ENCODE data around the gene AP1G1. TPM values are rescaled to one million over a fixed set of nuclear protein-coding genes. Genes with fewer than 3 reads are reported as not detected.
A peak's percentile ranks its signal among the peaks of the same experiment; 100 is the strongest.

AP1G1 gene
- polyA plus RNA-seq, 2 of the 4 experiments (the other 2 are of a cell fraction): 38.1 to 85.6 TPM

DNA sequence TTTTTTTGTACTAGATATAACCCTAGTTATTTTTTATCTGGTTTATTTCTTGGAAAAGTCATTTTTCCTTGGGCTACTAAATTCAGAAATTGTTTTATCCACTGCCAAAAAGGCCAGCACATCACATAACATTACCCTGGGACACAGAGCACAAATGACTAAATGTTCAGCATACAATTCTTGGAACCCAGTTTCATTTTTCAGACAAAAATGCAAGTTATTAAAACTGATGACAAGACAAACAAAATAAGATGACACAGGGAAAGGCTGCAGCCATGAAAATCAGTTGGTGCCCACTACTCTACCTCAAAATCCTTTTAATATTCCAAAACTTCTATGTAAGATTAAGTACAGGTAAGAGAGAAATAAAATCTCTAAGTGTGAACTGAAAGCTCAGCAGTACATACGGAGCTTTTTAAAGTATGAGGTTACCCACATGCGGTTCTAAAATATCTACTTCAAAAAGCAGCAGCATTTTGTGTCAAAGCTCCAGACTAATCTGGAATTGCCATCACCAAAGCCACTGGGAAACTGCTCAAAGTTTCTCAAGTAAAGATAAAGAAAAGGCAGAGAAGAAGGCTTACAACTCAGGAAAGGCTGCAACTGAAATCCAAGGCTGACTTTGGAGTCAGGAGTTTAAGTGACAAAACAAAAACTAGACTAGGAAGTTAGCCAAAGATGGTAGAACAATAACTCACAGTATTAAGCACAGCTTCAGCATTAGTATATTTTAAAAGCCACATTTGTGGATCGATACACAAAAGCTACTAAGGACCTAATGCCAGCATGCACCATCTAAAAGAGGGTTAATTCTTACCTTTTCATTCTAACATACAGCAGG lies 41.4 kb downstream of the AP1G1 start:
- FAIRE-seq: no peak
- no peak for ATAC-seq
- no peak for DNase-seq (ENCODE audit: low read depth in 1 of 2, low spot score in 1 of 2)
- 90% methylated on average over 3 of the region's 3 CpGs for WGBS (ENCODE audit: missing lambda C conversion rate)
- POLR2A ChIA-PET: no interaction called here
- TF ChIP-seq MAFK (IDR thresholded peaks at IDR 0.05; ENCODE audit: partially characterized antibody): peak; percentile 19
- TF ChIP-seq, protein P1, sequence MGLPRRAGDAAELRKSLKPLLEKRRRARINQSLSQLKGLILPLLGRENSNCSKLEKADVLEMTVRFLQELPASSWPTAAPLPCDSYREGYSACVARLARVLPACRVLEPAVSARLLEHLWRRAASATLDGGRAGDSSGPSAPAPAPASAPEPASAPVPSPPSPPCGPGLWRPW (IDR thresholded peaks at IDR 0.05): no peak
- Histone ChIP-seq H3K4me2 (no peak overlapping the region), H3K4me3 (no peak overlapping the region), H3K27ac (no peak overlapping the region), H3K4me1 (peaks cover 3% of the 10 kb centered on the region; the same call in 1 of the 3 replicates), H3K9me3 (no peaks in the 10 kb centered on the region)
- CTCF ChIA-PET: interaction anchor here (1.3 kb wide), 2 partner anchors 194 to 327 kb away, joined by 3 to 4 read pairs; no protein-coding TSS in a partner anchor

DNA sequence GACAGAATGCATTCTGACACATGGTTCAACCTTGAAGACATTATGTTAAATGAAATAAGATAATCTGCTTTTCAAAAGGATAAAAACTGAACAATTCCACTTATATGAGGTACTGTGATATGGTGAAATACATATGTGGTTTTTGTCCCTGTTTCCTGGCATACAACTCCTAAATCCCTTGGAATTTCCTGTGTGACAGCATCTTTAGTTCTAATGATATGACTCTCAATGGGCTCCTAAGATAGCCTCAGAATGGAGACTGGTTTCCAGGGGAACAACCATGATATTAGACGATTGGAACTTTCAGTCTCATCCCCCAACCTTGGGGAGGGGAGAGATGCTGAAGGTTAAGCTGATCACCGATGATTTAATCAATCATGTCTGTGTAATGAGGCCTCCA lies 46.4 kb downstream of the AP1G1 start:
- WGBS (ENCODE audit: missing lambda C conversion rate): 91% methylated on average over 2 of the region's 2 CpGs
- DNase-seq (ENCODE audit: low read depth in 1 of 2, low spot score in 1 of 2): no peak
- TF ChIP-seq, protein P2, sequence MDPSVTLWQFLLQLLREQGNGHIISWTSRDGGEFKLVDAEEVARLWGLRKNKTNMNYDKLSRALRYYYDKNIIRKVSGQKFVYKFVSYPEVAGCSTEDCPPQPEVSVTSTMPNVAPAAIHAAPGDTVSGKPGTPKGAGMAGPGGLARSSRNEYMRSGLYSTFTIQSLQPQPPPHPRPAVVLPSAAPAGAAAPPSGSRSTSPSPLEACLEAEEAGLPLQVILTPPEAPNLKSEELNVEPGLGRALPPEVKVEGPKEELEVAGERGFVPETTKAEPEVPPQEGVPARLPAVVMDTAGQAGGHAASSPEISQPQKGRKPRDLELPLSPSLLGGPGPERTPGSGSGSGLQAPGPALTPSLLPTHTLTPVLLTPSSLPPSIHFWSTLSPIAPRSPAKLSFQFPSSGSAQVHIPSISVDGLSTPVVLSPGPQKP (IDR thresholded peaks at IDR 0.05; ENCODE audit: low read depth, low read length): no peak
- TF ChIP-seq EHF (CRISPR knock-in tag; IDR thresholded peaks at IDR 0.05) (no peak), MYC (IDR thresholded peaks at IDR 0.05; ENCODE audit: borderline replicate concordance, low read length) (no peak), ATOH8 (CRISPR knock-in tag; IDR thresholded peaks at IDR 0.05; ENCODE audit: low read depth) (no peak), SREBF2 (IDR thresholded peaks at IDR 0.05) (no peak), EHMT2 (IDR thresholded peaks at IDR 0.05; ENCODE audit: low read depth) (no peak)
- CTCF ChIA-PET: no interaction called here
- Histone ChIP-seq H3K9me3 (no peaks in the 10 kb centered on the region), H3K4me3 (no peak overlapping the region), H3K4me1 (no peaks in the 10 kb centered on the region), H3K27ac (no peak overlapping the region), H3K4me2 (no peak overlapping the region)
- FAIRE-seq: no peak
- no peak for ATAC-seq
- POLR2A ChIA-PET: no interaction called here

GRCh38 chr16:71761097-71761496 lies 47.5 kb downstream of the AP1G1 start:
- Histone ChIP-seq H3K4me2 (no peak overlapping the region), H3K4me1 (no peaks in the 10 kb centered on the region), H3K4me3 (no peak overlapping the region), H3K9me3 (no peaks in the 10 kb centered on the region), H3K27ac (no peak overlapping the region)
- no peak for FAIRE-seq
- no peak for ATAC-seq
- ChIA-PET CTCF (no interaction called here), POLR2A (no interaction called here)
- TF ChIP-seq SREBF2 (IDR thresholded peaks at IDR 0.05): no peak
- peak; percentile 67 for TF ChIP-seq MAFK (IDR thresholded peaks at IDR 0.05; ENCODE audit: partially characterized antibody)
- 96% methylated on average over 2 of the region's 2 CpGs for WGBS (ENCODE audit: missing lambda C conversion rate)
- no peak for DNase-seq (ENCODE audit: low read depth in 1 of 2, low spot score in 1 of 2)

- ATAC-seq (no peak), DNase-seq (ENCODE audit: low read depth in 1 of 2, low spot score in 1 of 2) (no peak), FAIRE-seq (no peak)
- no peaks in the 10 kb centered on the region for H3K4me1 ChIP-seq
- CTCF ChIA-PET: no interaction called here
- 82% methylated on average over 5 of the region's 5 CpGs for WGBS (ENCODE audit: missing lambda C conversion rate)
- H3K27ac ChIP-seq: no peak overlapping the region
- POLR2A ChIA-PET: no interaction called here
- no peak overlapping the region for H3K4me3 ChIP-seq
- H3K9me3 ChIP-seq: no peaks in the 10 kb centered on the region
- TF ChIP-seq MAFK (IDR thresholded peaks at IDR 0.05; ENCODE audit: partially characterized antibody) (peak; percentile 40), ZNF302 (CRISPR knock-in tag; IDR thresholded peaks at IDR 0.05) (no peak), CHD2 (IDR thresholded peaks at IDR 0.05; ENCODE audit: low read length, partially characterized antibody) (no peak), GATA3 (IDR thresholded peaks at IDR 0.05; ENCODE audit: borderline replicate concordance) (no peak), CBX2 (IDR thresholded peaks at IDR 0.05; ENCODE audit: borderline replicate concordance, low read depth) (no peak), RCOR1 (IDR thresholded peaks at IDR 0.05; ENCODE audit: low read depth, low read length) (no peak)
- TF ChIP-seq, protein P2 (IDR thresholded peaks at IDR 0.05; ENCODE audit: low read depth, low read length): no peak
- H3K4me2 ChIP-seq: no peak overlapping the region
Measured at GRCh38 chr16:71758293-71758760, 50.3 kb downstream of the AP1G1 start.
